ENCODE measurements around the gene RBM18.

- TF ChIP-seq CTCF (IDR thresholded peaks at IDR 0.05; ENCODE audit: insufficient read depth, low read depth, low read length), result no peak
- peak; percentile 48 for TF ChIP-seq EZH2 (IDR thresholded peaks at IDR 0.05; ENCODE audit: insufficient read depth, low read length)
Observed at GRCh38 chr9:122217640-122218039, 47.0 kb downstream of the RBM18 start.
